Stimulated activated CD8-positive, alpha-beta memory T cell treated with anti-CD3 and anti-CD28 coated beads, Interleukin-7, amount 100 ng/mL, for 4 hours (primary cell): ENCODE data around the gene RHOH.

Experiments
- DNase-seq, 2 donors: peaks; one replicate each; pipeline ENCODE4 v3.0.0-alpha.2; 2020; ENCODE audit warnings: low read depth in 2 of 2

RHOH gene

DNA sequence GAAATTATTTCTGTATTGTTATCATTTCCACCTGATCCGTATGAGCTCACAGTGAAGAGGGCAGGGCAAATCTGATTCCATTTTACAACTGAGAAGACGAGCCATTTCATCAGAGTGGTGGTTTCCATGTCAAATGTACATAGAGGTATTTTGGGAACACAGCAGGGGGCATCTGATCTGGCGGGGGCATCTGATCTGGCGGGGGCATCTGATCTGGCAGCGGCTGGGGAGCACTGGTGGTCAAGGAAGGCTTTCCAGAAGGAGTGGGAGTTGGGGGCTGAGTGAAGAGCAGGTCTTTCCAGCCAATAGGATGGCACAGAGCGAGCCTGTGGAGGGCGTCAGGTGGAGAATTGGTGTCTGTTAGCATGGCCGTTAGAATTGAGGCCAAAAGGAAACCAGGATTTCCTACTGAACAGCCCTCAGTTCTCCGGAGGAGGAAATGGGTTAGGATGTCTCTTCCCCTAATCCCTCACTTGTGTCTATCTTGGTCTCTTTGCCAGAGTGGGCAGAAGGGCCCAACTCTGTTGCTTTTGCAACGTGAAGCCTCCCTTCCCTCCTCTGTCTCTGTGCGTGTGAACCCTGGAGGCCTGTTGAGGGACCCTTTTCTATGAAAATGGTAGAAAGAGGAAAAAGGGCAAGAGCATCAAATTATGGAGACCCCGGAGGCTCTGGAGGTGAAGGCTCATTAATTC, 41.3 kb downstream of the RHOH start:
- DNase-seq = no peak

DNA sequence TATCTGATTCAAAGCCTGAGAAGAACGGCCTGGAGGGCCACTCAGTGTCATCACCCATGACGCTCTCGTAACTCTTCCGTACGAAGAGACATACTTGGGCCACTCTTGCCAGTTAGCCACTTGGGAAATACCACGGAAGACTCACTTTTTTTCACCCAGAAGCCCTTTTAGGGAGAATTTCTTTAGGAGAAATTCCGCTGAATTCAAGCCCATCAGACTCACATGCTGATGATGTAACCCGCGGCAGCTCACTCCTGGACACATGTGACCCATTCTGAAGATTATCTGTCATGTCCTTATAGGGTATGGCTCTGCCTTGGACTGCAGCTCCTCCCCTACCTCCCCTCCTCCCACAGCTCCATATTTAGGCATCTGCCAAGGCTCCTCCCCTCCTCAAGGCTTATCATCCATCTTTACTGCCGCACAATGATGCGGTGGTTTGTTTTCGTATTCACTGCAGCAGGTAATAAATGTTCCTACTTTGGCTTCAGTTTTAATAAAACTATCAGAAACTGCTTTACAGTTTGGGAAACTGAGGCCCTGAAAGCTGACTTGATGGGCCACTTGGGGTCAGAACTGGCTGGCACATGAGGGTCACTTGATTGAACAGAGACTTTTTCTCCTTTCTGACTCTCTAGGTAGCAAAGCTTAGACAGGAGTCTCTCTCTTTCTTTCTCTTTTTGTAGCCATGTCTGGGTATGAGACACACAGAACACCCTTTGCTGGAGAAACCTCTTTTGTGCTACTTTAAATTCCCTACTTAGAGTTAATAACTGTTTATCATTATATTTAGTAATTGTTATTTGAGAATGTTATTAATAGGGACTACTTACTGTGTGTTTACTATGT, 42.1 kb downstream of the RHOH start:
- DNase-seq = peak; percentile 68 to 81

- DNase-seq = no peak
Observed at GRCh38 chr4:40240040-40240653, 43.3 kb downstream of the RHOH start.

- DNase-seq = no peak
Observed at GRCh38 chr4:40241026-40241425, 44.2 kb downstream of the RHOH start.

DNA sequence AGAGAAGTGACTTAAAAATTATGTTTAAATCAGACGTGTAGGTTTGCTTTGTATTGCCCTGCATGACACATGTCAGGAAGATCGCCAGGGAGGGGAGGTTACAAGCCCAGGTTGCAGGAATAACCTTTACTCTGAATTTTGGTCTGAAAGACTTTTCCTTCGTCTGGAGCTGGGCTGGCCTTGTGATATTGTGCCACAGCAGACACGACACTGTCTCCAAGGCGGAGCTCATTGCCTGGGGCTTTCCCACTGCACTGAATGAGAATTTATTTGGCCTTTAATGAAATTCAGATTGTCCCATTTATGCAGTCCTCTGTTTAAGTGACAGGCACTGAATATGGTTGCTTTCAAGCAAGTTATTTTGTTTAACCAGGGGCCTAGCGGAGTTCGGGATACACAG, 45.1 kb downstream of the RHOH start:
- peak; percentile 41 to 51 for DNase-seq

DNA sequence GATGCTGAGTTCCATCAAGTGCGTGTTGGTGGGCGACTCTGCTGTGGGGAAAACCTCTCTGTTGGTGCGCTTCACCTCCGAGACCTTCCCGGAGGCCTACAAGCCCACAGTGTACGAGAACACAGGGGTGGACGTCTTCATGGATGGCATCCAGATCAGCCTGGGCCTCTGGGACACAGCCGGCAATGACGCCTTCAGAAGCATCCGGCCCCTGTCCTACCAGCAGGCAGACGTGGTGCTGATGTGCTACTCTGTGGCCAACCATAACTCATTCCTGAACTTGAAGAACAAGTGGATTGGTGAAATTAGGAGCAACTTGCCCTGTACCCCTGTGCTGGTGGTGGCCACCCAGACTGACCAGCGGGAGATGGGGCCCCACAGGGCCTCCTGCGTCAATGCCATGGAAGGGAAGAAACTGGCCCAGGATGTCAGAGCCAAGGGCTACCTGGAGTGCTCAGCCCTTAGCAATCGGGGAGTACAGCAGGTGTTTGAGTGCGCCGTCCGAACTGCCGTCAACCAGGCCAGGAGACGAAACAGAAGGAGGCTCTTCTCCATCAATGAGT, 46.6 kb downstream of the RHOH start:
- DNase-seq = no peak

DNA sequence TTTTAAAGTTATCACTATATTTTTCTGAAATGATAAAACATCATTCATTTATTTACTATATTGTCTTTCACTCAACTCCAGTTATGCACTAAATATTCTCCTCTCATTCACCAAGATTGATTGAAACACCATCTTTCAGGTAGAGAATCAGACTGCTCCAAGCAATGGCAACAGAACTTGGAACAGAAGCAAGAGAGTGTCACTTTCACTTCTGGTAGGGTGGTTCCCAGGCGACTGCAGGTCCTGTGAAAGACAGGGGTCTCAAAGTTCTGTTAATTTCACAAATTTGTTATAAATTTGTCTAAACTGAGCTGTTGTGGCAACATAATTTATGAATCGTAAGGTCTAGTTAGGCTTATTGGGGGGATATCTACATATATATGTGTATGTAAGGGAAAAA, 47.8 kb downstream of the RHOH start:
- no peak for DNase-seq

- no peak for DNase-seq
Observed at GRCh38 chr4:40245550-40245949, 48.7 kb downstream of the RHOH start.

DNA sequence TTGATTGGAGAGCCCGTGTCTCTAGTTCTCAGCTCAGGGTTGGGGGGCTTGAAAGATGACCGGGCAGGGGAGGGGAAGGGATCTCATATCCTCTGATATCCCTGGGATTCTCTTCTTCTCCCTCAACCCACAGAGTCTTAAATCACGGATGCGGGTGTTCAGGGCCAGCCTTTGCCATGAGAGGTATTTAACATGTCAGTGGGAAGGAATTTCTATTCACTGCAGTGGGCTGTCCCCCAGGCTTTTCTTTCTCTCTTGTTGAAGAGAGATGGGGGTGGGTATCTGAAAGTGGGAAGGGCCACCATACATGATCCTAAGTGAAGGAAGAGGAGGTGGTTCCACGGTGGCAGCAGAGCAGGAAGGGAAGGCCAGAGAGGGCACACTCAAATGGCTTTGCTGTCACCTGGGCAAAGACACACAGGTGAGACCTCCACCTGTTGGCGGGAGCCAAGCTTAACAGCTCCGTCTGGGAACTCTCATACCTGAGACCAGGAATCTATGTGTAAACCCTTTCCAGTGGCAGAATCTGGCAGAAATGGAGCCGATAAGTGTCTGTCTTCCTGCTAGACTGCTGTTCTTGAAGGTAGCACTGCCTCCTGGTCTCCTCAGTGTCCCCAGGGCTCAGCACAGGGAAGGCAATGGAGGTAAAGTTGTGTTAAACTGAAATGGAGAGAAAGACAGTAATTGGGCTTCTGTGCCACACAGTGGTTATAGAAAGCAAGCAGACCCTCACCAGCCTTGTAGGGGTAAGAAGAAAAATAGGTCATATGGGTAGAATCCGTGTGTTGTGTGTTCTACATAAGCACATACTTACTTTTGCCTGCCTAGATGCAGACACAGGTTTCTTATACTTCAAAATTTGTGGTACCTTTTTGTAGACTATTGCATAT, 49.4 kb downstream of the RHOH start:
- DNase-seq = no peak

- DNase-seq = no peak
Observed at GRCh38 chr4:40246938-40247337, 50.1 kb downstream of the RHOH start.

GRCh38 chr4:40247350-40247749, 50.5 kb downstream of the RHOH start:
- peak in 1 of 2 donors; percentile 53 for DNase-seq

DNA sequence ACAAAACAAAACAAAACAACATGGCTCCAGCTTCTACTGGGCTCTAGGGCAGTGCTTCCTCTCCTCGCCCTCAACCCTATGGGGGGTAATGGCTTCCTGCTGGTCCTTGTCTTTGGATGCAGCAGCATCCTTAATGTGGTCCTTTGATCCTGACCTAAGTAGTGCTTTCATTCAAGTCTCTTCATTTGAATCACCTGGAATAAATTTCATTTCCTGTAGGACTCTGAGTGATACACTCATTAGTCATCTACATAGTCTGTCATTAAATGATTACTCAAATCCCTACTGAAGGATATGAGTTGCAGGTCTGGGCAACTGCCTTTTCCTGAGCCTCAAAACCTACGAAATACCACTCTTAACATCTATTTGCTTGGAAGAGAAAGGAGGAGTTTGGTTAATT, 54.5 kb downstream of the RHOH start:
- DNase-seq = no peak

GRCh38 chr4:40253906-40254305, 57.1 kb downstream of the RHOH start:
- DNase-seq = no peak

DNA sequence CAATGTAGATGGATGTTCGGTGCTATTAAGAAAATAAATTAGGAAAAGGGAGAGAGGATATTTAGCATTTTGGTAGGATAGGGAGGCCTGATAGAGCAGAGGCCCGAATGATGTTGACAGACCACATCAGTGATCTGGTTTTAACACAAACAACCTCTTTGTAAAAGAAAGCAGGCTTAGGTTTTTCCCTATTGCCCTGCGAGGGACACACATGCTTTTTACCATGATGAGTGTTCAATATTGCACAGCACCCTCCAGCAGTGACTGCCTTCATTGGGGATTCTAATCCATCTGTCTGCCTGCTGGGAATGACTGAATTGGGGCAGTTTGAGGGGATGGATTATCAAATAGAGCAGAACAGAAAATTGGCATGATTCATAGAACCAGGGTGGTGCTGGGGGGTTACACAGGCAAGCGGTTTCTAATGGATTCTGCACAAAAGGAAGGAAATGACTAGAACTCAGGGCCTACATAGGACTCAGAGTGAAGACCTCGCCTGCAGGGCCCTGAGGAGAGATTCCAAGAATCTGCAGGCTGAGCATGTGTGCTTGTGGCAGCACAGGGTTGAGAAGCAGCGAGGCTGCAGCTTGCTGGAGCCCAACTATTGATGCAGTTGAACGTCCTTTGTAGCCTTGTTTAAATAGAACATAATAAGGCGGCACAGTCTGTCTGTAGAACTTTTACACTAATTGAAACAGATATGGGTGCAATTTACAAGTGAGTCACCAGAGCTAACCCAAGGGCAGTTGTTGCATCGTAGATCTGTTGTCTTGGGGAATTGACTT, 58.0 kb downstream of the RHOH start:
- no peak for DNase-seq

DNA sequence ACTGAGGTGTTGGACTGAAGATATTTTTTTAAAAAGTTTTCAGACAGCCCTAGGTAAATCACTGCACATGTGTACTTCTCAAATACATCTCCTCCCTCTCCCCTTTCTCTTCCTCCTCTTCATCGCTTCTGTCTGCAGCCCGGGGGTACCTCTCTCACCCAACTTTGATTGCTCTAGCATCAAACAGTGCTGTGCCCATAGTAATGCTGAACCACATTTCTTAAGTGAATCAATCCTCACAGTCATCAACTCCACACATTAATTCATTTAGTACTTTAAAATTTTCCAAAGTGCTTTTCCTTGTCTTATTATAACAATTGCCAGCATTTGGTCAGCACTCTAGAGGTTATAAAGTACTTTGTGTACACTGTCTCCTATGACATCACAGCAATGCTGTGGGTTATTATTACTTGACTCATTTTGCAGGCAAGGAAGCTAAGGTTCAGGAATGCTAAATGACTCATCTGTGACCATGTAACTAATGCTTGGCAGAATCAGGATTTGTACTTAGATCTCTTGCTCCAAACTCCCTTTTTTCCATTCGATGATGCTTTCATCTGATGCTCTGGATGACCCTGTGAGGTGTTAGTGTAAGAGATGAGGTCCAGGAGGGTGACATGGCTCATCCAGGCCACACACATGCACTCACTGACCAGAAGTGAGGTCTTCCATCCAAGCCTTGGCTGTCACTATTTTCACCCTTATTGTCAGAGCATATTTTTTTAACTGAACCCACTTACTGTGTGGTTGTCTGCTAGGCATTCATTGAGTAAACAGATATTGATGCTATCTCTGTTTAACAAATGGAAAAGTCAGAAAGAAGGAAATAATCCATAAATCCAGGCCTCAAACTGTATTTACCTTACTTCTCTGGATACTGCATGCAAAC, 58.8 kb downstream of the RHOH start:
- DNase-seq = no peak

- DNase-seq = no peak
Observed at GRCh38 chr4:40256329-40256728, 59.5 kb downstream of the RHOH start.

DNA sequence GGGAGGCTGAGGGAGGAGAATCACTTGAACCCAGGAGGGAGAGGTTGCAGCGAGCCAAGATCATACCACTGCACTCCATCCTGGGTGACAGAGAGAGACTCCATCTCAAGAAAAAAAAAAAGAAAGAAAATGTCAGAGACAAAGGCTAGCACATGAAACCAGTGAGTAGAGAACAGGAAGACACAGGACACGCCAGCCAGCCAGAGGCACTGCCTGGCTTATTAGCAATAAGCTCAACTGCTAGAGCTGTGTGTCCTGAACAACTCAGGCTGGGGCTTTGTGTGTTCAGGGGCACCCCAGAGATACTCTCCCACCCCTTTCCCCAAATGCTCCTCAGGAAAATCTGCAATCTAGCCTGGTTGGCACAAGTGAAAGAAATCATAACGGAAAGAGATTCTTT, 60.0 kb downstream of the RHOH start:
- DNase-seq = no peak

DNA sequence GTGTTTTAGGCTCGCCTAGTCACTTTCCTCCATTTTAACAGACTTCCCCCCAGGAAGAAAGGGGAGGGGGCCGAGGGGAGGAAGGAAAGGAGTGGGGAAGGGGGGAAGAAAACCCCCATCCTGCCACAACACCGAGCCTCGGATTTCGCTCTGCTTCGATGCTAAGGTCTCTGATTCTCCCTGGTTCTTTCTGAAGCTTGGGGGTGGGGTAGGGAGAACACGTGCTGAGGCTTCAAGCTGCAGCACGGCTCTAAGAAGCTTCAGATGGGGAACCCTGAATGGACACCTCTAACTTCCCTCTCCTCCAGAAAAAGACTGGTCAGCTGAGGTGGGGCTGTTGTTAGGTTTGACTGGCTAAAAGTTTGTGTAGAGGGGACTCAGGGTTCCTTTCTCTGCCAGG, 61.8 kb downstream of the RHOH start:
- no peak for DNase-seq

GRCh38 chr4:40261231-40262076, 64.6 kb downstream of the RHOH start:
- no peak for DNase-seq
